Measurements from ENCODE around the gene NECAB2. TPM values are rescaled to one million over a fixed set of nuclear protein-coding genes. Genes with fewer than 3 reads are reported as not detected.

The NECAB2 gene
- total and polyA plus RNA-seq, 2 experiments from 2014 or later = 1.6 to 5.1 TPM

GRCh38 chr16:84039696-84040095, 71.7 kb downstream of the NECAB2 start:
- Histone ChIP-seq H4K20me1 (replicated peaks; ENCODE audit: insufficient read depth) (no peaks in the 10 kb centered on the region), H3K4me2 (no peak overlapping the region), H2AFZ (no peak overlapping the region), H3F3A (replicated peaks; ENCODE audit: low read depth) (no peaks in the 10 kb centered on the region), H3K79me2 (replicated peaks; ENCODE audit: insufficient read depth) (no peaks in the 10 kb centered on the region), H3K9me2 (ENCODE audit: insufficient read depth) (no peaks in the 10 kb centered on the region), H3K36me3 (ENCODE audit: insufficient read depth) (no peaks in the 10 kb centered on the region), H3K4me1 (ENCODE audit: insufficient read depth) (peaks cover 7% of the 10 kb centered on the region; the same call in 1 of the 2 replicates), H3K27ac (ENCODE audit: low read depth) (no peak overlapping the region), H3K27me3 (ENCODE audit: insufficient read depth) (no peaks in the 10 kb centered on the region), H3K4me3 (no peak overlapping the region)
- peaks cover 22% of the 10 kb centered on the region for H3K4me1 Mint-ChIP-seq
- H3K9me3 Mint-ChIP-seq = peaks cover 2% of the 10 kb centered on the region; the same call in 1 of the 3 replicates
- no peaks in the 10 kb centered on the region for H3K36me3 Mint-ChIP-seq (ENCODE audit: low read depth)
- H3K27ac Mint-ChIP-seq = no peak overlapping the region
- DNase-seq (ENCODE audit: low spot score) = no peak
- no peak for ATAC-seq
- TF ChIP-seq EZH2phosphoT487 (IDR thresholded peaks at IDR 0.05; ENCODE audit: unreplicated experiment) (no peak), ZNF114 (CRISPR knock-in tag; IDR thresholded peaks at IDR 0.05) (no peak), JUNB (IDR thresholded peaks at IDR 0.05; ENCODE audit: unreplicated experiment) (no peak), CREB1 (CRISPR knock-in tag; IDR thresholded peaks at IDR 0.05; ENCODE audit: low read depth) (no peak), STAT1 (IDR thresholded peaks at IDR 0.05; ENCODE audit: unreplicated experiment) (no peak), REST (IDR thresholded peaks at IDR 0.05; ENCODE audit: unreplicated experiment) (no peak), EZH2 (IDR thresholded peaks at IDR 0.05; ENCODE audit: low read depth, unreplicated experiment) (no peak), ZNF331 (CRISPR knock-in tag; IDR thresholded peaks at IDR 0.05; ENCODE audit: low read depth) (no peak), NANOG (IDR thresholded peaks at IDR 0.05; ENCODE audit: borderline replicate concordance) (no peak)
- TF ChIP-seq, protein P1, sequence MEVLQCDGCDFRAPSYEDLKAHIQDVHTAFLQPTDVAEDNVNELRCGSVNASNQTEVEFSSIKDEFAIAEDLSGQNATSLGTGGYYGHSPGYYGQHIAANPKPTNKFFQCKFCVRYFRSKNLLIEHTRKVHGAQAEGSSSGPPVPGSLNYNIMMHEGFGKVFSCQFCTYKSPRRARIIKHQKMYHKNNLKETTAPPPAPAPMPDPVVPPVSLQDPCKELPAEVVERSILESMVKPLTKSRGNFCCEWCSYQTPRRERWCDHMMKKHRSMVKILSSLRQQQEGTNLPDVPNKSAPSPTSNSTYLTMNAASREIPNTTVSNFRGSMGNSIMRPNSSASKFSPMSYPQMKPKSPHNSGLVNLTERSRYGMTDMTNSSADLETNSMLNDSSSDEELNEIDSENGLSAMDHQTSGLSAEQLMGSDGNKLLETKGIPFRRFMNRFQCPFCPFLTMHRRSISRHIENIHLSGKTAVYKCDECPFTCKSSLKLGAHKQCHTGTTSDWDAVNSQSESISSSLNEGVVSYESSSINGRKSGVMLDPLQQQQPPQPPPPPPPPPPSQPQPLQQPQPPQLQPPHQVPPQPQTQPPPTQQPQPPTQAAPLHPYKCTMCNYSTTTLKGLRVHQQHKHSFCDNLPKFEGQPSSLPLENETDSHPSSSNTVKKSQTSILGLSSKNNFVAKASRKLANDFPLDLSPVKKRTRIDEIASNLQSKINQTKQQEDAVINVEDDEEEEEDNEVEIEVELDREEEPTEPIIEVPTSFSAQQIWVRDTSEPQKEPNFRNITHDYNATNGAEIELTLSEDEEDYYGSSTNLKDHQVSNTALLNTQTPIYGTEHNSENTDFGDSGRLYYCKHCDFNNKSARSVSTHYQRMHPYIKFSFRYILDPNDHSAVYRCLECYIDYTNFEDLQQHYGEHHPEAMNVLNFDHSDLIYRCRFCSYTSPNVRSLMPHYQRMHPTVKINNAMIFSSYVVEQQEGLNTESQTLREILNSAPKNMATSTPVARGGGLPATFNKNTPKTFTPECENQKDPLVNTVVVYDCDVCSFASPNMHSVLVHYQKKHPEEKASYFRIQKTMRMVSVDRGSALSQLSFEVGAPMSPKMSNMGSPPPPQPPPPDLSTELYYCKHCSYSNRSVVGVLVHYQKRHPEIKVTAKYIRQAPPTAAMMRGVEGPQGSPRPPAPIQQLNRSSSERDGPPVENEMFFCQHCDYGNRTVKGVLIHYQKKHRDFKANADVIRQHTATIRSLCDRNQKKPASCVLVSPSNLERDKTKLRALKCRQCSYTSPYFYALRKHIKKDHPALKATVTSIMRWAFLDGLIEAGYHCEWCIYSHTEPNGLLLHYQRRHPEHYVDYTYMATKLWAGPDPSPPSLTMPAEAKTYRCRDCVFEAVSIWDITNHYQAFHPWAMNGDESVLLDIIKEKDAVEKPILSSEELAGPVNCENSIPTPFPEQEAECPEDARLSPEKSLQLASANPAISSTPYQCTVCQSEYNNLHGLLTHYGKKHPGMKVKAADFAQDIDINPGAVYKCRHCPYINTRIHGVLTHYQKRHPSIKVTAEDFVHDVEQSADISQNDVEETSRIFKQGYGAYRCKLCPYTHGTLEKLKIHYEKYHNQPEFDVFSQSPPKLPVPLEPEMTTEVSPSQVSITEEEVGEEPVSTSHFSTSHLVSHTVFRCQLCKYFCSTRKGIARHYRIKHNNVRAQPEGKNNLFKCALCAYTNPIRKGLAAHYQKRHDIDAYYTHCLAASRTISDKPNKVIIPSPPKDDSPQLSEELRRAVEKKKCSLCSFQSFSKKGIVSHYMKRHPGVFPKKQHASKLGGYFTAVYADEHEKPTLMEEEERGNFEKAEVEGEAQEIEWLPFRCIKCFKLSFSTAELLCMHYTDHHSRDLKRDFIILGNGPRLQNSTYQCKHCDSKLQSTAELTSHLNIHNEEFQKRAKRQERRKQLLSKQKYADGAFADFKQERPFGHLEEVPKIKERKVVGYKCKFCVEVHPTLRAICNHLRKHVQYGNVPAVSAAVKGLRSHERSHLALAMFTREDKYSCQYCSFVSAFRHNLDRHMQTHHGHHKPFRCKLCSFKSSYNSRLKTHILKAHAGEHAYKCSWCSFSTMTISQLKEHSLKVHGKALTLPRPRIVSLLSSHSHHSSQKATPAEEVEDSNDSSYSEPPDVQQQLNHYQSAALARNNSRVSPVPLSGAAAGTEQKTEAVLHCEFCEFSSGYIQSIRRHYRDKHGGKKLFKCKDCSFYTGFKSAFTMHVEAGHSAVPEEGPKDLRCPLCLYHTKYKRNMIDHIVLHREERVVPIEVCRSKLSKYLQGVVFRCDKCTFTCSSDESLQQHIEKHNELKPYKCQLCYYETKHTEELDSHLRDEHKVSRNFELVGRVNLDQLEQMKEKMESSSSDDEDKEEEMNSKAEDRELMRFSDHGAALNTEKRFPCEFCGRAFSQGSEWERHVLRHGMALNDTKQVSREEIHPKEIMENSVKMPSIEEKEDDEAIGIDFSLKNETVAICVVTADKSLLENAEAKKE (CRISPR knock-in tag; IDR thresholded peaks at IDR 0.05) = no peak
- TF ChIP-seq, protein P2, sequence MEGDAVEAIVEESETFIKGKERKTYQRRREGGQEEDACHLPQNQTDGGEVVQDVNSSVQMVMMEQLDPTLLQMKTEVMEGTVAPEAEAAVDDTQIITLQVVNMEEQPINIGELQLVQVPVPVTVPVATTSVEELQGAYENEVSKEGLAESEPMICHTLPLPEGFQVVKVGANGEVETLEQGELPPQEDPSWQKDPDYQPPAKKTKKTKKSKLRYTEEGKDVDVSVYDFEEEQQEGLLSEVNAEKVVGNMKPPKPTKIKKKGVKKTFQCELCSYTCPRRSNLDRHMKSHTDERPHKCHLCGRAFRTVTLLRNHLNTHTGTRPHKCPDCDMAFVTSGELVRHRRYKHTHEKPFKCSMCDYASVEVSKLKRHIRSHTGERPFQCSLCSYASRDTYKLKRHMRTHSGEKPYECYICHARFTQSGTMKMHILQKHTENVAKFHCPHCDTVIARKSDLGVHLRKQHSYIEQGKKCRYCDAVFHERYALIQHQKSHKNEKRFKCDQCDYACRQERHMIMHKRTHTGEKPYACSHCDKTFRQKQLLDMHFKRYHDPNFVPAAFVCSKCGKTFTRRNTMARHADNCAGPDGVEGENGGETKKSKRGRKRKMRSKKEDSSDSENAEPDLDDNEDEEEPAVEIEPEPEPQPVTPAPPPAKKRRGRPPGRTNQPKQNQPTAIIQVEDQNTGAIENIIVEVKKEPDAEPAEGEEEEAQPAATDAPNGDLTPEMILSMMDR (conservative IDR thresholded peaks at IDR 0.05; ENCODE audit: low read depth in 2 of 2) = no peak
- TF ChIP-seq, protein P3, sequence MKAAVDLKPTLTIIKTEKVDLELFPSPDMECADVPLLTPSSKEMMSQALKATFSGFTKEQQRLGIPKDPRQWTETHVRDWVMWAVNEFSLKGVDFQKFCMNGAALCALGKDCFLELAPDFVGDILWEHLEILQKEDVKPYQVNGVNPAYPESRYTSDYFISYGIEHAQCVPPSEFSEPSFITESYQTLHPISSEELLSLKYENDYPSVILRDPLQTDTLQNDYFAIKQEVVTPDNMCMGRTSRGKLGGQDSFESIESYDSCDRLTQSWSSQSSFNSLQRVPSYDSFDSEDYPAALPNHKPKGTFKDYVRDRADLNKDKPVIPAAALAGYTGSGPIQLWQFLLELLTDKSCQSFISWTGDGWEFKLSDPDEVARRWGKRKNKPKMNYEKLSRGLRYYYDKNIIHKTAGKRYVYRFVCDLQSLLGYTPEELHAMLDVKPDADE (IDR thresholded peaks at IDR 0.05) = no peak
- H3K27me3 Mint-ChIP-seq (ENCODE audit: insufficient read depth, low read depth, poor library complexity) = peaks cover 14% of the 10 kb centered on the region
- no peak overlapping the region for H3K4me3 Mint-ChIP-seq

Data from GM23338 (cell line).